H1 (cell line): ENCODE results near the gene ENTREP3. TPM values are rescaled to one million over a fixed set of nuclear protein-coding genes. Genes with fewer than 3 reads are reported as not detected.
"Not testable (repeated sequence)": the region's sequence is repeated elsewhere in the genome, so short reads cannot be mapped to it uniquely, and the experiment has no call there.

Experiments
- CTCF ChIA-PET: fragments of 300-600 bp; sonication (Branson Sonifier 250); formaldehyde crosslinking; loops from one replicate; lab custom pipeline; 2021; ENCODE audit not compliant: partially characterized antibody; lab: Charles Lee
- POLR2A ChIA-PET: fragments of 300-600 bp; sonication (Branson Sonifier 250); formaldehyde crosslinking; loops from one replicate; lab custom pipeline; 2021; ENCODE audit warnings: inconsistent platforms; ENCODE audit not compliant: partially characterized antibody; lab: Charles Lee
- DNase-seq, 2 experiments: peaks; one replicate each; pipeline versions ENCODE4 v3.0.0 to v3.0.0-alpha.2; 2010 to 2022; ENCODE audit warnings: low spot score in 2 of 2, low read depth in 1 of 2, mixed read lengths in 1 of 2
- FAIRE-seq: peaks from 2 replicates; lab custom pipeline; 2011; peaks lifted over from hg19 to GRCh38; lab: Jason Lieb, UNC
- H2AFZ ChIP-seq: 2 replicates; pipeline ENCODE4 v1.8.1; 2012; ENCODE audit warnings: low read length, inconsistent platforms
- H2AK5ac ChIP-seq: 2 replicates; pipeline ENCODE4 v1.6.1; 2013; ENCODE audit warnings: low read depth, low read length
- H2BK120ac ChIP-seq: replicated peaks from 2 replicates; pipeline ENCODE3; 2013; ENCODE audit warnings: low read depth, low read length, inconsistent platforms
- H2BK12ac ChIP-seq: 2 replicates; pipeline ENCODE4 v1.6.1; 2013; ENCODE audit warnings: low read depth, low read length
- H2BK15ac ChIP-seq: 2 replicates; pipeline ENCODE4 v1.6.1; 2013; ENCODE audit warnings: low read length
- H2BK20ac ChIP-seq: 2 replicates; pipeline ENCODE4 v1.6.1; 2013; ENCODE audit warnings: low read length
- H2BK5ac ChIP-seq: 2 replicates; pipeline ENCODE4 v1.6.1; 2013; ENCODE audit warnings: low read depth, low read length
- H3K14ac ChIP-seq: 2 replicates; pipeline ENCODE4 v1.6.1; 2013; ENCODE audit warnings: inconsistent platforms; ENCODE audit not compliant: insufficient read length
- H3K18ac ChIP-seq: 2 replicates; pipeline ENCODE4 v1.6.1; 2013; ENCODE audit warnings: low read length; ENCODE audit errors: extremely low read depth
- H3K23ac ChIP-seq: 2 replicates; pipeline ENCODE4 v1.6.1; 2013; ENCODE audit warnings: inconsistent platforms; ENCODE audit not compliant: insufficient read length
- H3K23me2 ChIP-seq: 2 replicates; pipeline ENCODE4 v1.6.1; 2013; ENCODE audit warnings: low read depth, low read length
- H3K27ac ChIP-seq: 2 replicates; pipeline ENCODE4 v1.6.1; 2011; ENCODE audit warnings: low read depth, low read length, inconsistent platforms
- H3K27me3 ChIP-seq, 4 experiments: replicated peaks in 1 of 4; 1 replicate in 1 of 4; 2 replicates in 3 of 4; pipeline versions ENCODE4 v1.6.1 to v1.8.1; 2011 to 2013; ENCODE audit warnings: low read length in 3 of 4, mild to moderate bottlenecking in 3 of 4, inconsistent platforms in 2 of 4, mixed read lengths in 2 of 4, moderate library complexity in 1 of 4; ENCODE audit not compliant: control insufficient read depth in 3 of 4, insufficient read depth in 3 of 4; ENCODE audit errors: extremely low read depth in 1 of 4
- H3K36me3 ChIP-seq, 4 experiments: 2 replicates each; pipeline versions ENCODE4 v1.6.1 to v1.8.1; 2011 to 2013; ENCODE audit warnings: mild to moderate bottlenecking in 4 of 4, low read length in 3 of 4, moderate library complexity in 2 of 4, control low read depth in 1 of 4, inconsistent platforms in 1 of 4; ENCODE audit not compliant: insufficient read depth in 4 of 4, control insufficient read depth in 2 of 4
- H3K4ac ChIP-seq: replicated peaks from 2 replicates; pipeline ENCODE3; 2013; ENCODE audit warnings: low read length, low read depth, mixed read lengths, inconsistent platforms; ENCODE audit not compliant: insufficient read length
- H3K4me1 ChIP-seq, 4 experiments: replicated peaks in 1 of 4; 1 replicate in 1 of 4; 2 replicates in 3 of 4; pipeline versions ENCODE4 v1.6.1 to v1.8.1; 2011 to 2013; ENCODE audit warnings: low read length in 3 of 4, inconsistent platforms in 2 of 4, mixed read lengths in 1 of 4; ENCODE audit not compliant: insufficient read depth in 4 of 4, control insufficient read depth in 3 of 4
- H3K4me2 ChIP-seq, 2 experiments: 2 replicates each; pipeline versions ENCODE4 v1.6.1 to v1.8.1; 2011 to 2013; ENCODE audit warnings: low read depth in 2 of 2, low read length in 2 of 2, control low read depth in 1 of 2, inconsistent platforms in 1 of 2, mild to moderate bottlenecking in 1 of 2; ENCODE audit not compliant: insufficient read depth in 1 of 2
- H3K4me3 ChIP-seq, 4 experiments: fragments of 200-600, 300-600 bp in 1 of 4; sonication (generic), shearing (Covaris generic), sonication (Bioruptor Twin) in 1 of 4; 2 replicates each; pipeline versions ENCODE4 v1.5.1 to v1.8.1; 2011 to 2016; ENCODE audit warnings: low read length in 4 of 4, low read depth in 3 of 4, control low read depth in 2 of 4, inconsistent platforms in 2 of 4, mild to moderate bottlenecking in 2 of 4, mixed read lengths in 1 of 4, moderate library complexity in 1 of 4; ENCODE audit not compliant: insufficient read depth in 2 of 4; ENCODE audit errors: extremely low read depth in 1 of 4
- H3K56ac ChIP-seq: replicated peaks from 2 replicates; pipeline ENCODE3; 2013; ENCODE audit warnings: low read depth, mild to moderate bottlenecking, mixed read lengths, low read length, inconsistent platforms; ENCODE audit not compliant: insufficient read length
- H3K79me1 ChIP-seq: 2 replicates; pipeline ENCODE4 v1.6.1; 2013; ENCODE audit warnings: low read depth, low read length, control low read depth
- H3K79me2 ChIP-seq, 2 experiments: 2 replicates each; pipeline versions ENCODE4 v1.6.1 to v1.8.1; 2012 to 2013; ENCODE audit warnings: low read length in 2 of 2, mild to moderate bottlenecking in 2 of 2, inconsistent platforms in 1 of 2; ENCODE audit not compliant: insufficient read depth in 2 of 2, control insufficient read depth in 1 of 2
- H3K9ac ChIP-seq, 4 experiments: replicated peaks in 1 of 4; 1 replicate in 1 of 4; 2 replicates in 3 of 4; pipeline versions ENCODE4 v1.6.1 to v1.8.1; 2011 to 2013; ENCODE audit warnings: low read depth in 3 of 4, low read length in 3 of 4, control low read depth in 2 of 4, mild to moderate bottlenecking in 2 of 4, moderate library complexity in 2 of 4, inconsistent platforms in 1 of 4; ENCODE audit errors: extremely low read depth in 1 of 4
- H3K9me3 ChIP-seq, 2 experiments: 2 replicates each; pipeline versions ENCODE4 v1.6.1 to v1.8.1; 2012 to 2013; ENCODE audit warnings: mild to moderate bottlenecking in 2 of 2, moderate library complexity in 2 of 2, control low read depth in 1 of 2, inconsistent platforms in 1 of 2, low read depth in 1 of 2, low read length in 1 of 2, mixed read lengths in 1 of 2; ENCODE audit not compliant: insufficient read depth in 2 of 2
- H4K20me1 ChIP-seq, 2 experiments: replicated peaks in 1 of 2; 2 replicates each; pipeline versions ENCODE3 to v1.8.1; 2011 to 2013; ENCODE audit warnings: inconsistent platforms in 2 of 2, low read length in 2 of 2, mild to moderate bottlenecking in 1 of 2; ENCODE audit not compliant: insufficient read depth in 2 of 2, control insufficient read depth in 1 of 2
- H4K5ac ChIP-seq: 2 replicates; pipeline ENCODE4 v1.6.1; 2013; ENCODE audit warnings: low read length, low read depth, mixed read lengths, inconsistent platforms; ENCODE audit not compliant: insufficient read length
- H4K8ac ChIP-seq: 2 replicates; pipeline ENCODE4 v1.8.0; 2013; ENCODE audit warnings: mild to moderate bottlenecking, moderate library complexity, low read length, inconsistent platforms; ENCODE audit not compliant: insufficient read depth; ENCODE audit errors: extremely low read depth
- H4K91ac ChIP-seq: replicated peaks from 2 replicates; pipeline ENCODE3; 2013; ENCODE audit warnings: low read length, mixed read lengths, inconsistent platforms; ENCODE audit not compliant: insufficient read length
- WGBS, 2 experiments: shearing (Covaris generic) in 1 of 2; methylation state at CpG; one replicate each; pipeline versions ENCODE4 v1.1.6 to v1.1.7; 2013 to 2015; ENCODE audit warnings: low lambda C conversion rate in 2 of 2, mixed read lengths in 2 of 2, inconsistent platforms in 1 of 2, low coverage in 1 of 2, missing lambda C conversion rate in 1 of 2; ENCODE audit not compliant: insufficient replicate concordance in 2 of 2, insufficient coverage in 1 of 2, insufficient read length in 1 of 2; ENCODE audit errors: extremely low coverage in 1 of 2, missing lambda C conversion rate in 1 of 2; 5-methylcytosine and 5-hydroxymethylcytosine counted together
- polyA plus RNA-seq, 7 experiments: library from polyadenylated mRNA; depleted of rRNA in 3 of 7; stranded (reverse) in 5 of 7; unstranded in 2 of 7; fragments of >200 nt in 5 of 7; fragments of 200-250 nt in 2 of 7; gene quantifications; 1 replicate in 5 of 7; 2 replicates in 1 of 7; 4 replicates in 1 of 7; pipeline versions ENCODE4 v1.2.1 to v1.2.3, GENCODE V29; 2011 to 2013; ENCODE audit warnings: missing spikeins in 2 of 7, mixed read lengths in 2 of 7
- total RNA-seq: library from RNA; stranded (reverse); fragmentation: NEBNext Ultra II Directional; extraction: Animal tissue kit (Norgen Biotek cat#: 25700); gene quantifications from 2 replicates; pipeline ENCODE4 v1.2.1, GENCODE V29; 2021

ENTREP3 gene
- total and polyA plus RNA-seq, 2 of the 8 experiments (the other 6 are each of a cell fraction or from before 2014, with no cell fraction given): 22.8 to 52.2 TPM

DNA sequence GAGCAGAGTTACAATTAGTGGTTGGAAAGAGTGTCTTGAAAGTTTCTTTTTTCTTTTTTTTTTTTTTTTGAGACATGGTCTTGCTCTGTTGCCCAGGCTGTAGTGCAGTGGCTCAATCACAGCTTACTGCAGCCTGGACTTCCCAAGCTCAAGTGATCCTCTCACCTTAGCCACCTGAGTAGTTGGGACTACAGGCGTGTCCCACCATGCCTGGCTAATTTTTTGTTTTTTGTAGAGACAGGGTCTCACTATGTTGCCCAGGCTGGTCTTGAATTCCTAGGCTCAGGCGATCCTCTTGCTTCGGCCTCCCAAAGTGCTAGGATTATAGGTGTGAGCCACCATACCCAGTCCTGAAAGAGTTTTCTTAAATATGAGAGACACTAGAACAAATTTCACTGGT is 8.5 kb downstream of the ENTREP3 start:
- H2BK5ac ChIP-seq, H2AFZ ChIP-seq, FAIRE-seq, H4K8ac ChIP-seq, H4K91ac ChIP-seq, H3K4ac ChIP-seq, H3K23ac ChIP-seq, H2BK15ac ChIP-seq, H2BK20ac ChIP-seq, H3K9ac ChIP-seq, H3K14ac ChIP-seq, H3K4me2 ChIP-seq, H4K20me1 ChIP-seq, H2BK120ac ChIP-seq, H3K23me2 ChIP-seq, H3K79me1 ChIP-seq, H3K4me1 ChIP-seq, H3K9me3 ChIP-seq, H3K27ac ChIP-seq, H3K79me2 ChIP-seq, H2BK12ac ChIP-seq, H3K18ac ChIP-seq, H3K56ac ChIP-seq, H3K4me3 ChIP-seq, DNase-seq, H3K36me3 ChIP-seq, H2AK5ac ChIP-seq, H4K5ac ChIP-seq: not testable (repeated sequence)
- peaks cover 0 to 14% (median 4%) of the 10 kb centered on the region in 4 experiments; a peak in 2 of 7 replicates for H3K27me3 ChIP-seq
- WGBS, 2 experiments: 91% methylated on average over 3 of the region's 3 CpGs; no CpG with 5 or more reads in 1 of the 2 experiments
- POLR2A ChIA-PET: interaction anchor here (1.0 to 7.1 kb wide), 7 partner anchors 14 to 43 kb away, joined by 3 to 48 read pairs (median 4); partner anchors contain the start of genes CLK2, MTX1, SCAMP3 and THBS3
- CTCF ChIA-PET: interaction anchor here (0.6 to 15.2 kb wide), 6 partner anchors 10 to 480 kb away, joined by 3 to 227 read pairs (median 4); partner anchors contain the start of genes FDPS and RUSC1
